Measurements from ENCODE around the gene DARS2. TPM values are rescaled to one million over a fixed set of nuclear protein-coding genes. Genes with fewer than 3 reads are reported as not detected.

Gene DARS2
- total RNA-seq, 1 experiment from 2014 or later = 25.6 TPM

GRCh38 chr1:173856014-173856413, 31.5 kb downstream of the DARS2 start:
- Histone ChIP-seq H3K4me1 (ENCODE audit: control insufficient read depth in 1 of 2, insufficient read depth in 2 of 2, low read length in 2 of 2) (no peaks in the 10 kb centered on the region), H3K27me3 (ENCODE audit: insufficient read depth, low read length) (no peaks in the 10 kb centered on the region), H3K4me3 (replicated peaks in 1 of 2; ENCODE audit: low read depth in 1 of 2, low read length in 2 of 2) (no peak overlapping the region), H3K4me2 (ENCODE audit: low read length) (no peak overlapping the region), H4K20me1 (ENCODE audit: insufficient read depth) (no peaks in the 10 kb centered on the region; the same call in 1 of the 2 replicates), H3K27ac (ENCODE audit: low read depth, low read length) (no peak overlapping the region), H2AFZ (ENCODE audit: low read depth, low read length, poor library complexity, severe bottlenecking) (no peak overlapping the region), H3K9me3 (ENCODE audit: control insufficient read depth in 1 of 2, insufficient read depth in 1 of 2, low read depth in 1 of 2, low read length in 2 of 2) (no peaks in the 10 kb centered on the region), H3K36me3 (ENCODE audit: control insufficient read depth in 1 of 2, insufficient read depth in 2 of 2, low read length in 2 of 2) (peaks cover 3 to 17% of the 10 kb centered on the region in 2 experiments; a peak in 2 of 4 replicates), H3K79me2 (ENCODE audit: insufficient read depth, low read length) (no peaks in the 10 kb centered on the region), H3K9me2 (ENCODE audit: insufficient read depth) (no peaks in the 10 kb centered on the region), H3K9ac (ENCODE audit: low read length) (no peak overlapping the region)
- RAD21 ChIA-PET (ENCODE audit: low non-redundant PET in 1 of 2, low total read pairs in 2 of 2, uncharacterized antibody in 2 of 2, unreplicated experiment in 2 of 2) = no interaction called here
- TF ChIP-seq ZNF274 (IDR thresholded peaks at IDR 0.05; ENCODE audit: low read depth, low read length) = no peak
- TF ChIP-seq CEBPB (IDR thresholded peaks at IDR 0.05; ENCODE audit: low read depth) = no peak
- TF ChIP-seq POLR2AphosphoS5 (IDR thresholded peaks at IDR 0.05; ENCODE audit: low read depth, low read length) = no peak
- no peak for TF ChIP-seq RAD21 (IDR thresholded peaks at IDR 0.05; ENCODE audit: low read depth)
- TF ChIP-seq CTCF (IDR thresholded peaks at IDR 0.05 in 2 of 3, conservative IDR thresholded peaks at IDR 0.05 in 1 of 3; ENCODE audit: borderline replicate concordance in 1 of 3, insufficient read depth in 1 of 3, low read depth in 2 of 3, low read length in 2 of 3) = no peak
- TF ChIP-seq, protein P1, sequence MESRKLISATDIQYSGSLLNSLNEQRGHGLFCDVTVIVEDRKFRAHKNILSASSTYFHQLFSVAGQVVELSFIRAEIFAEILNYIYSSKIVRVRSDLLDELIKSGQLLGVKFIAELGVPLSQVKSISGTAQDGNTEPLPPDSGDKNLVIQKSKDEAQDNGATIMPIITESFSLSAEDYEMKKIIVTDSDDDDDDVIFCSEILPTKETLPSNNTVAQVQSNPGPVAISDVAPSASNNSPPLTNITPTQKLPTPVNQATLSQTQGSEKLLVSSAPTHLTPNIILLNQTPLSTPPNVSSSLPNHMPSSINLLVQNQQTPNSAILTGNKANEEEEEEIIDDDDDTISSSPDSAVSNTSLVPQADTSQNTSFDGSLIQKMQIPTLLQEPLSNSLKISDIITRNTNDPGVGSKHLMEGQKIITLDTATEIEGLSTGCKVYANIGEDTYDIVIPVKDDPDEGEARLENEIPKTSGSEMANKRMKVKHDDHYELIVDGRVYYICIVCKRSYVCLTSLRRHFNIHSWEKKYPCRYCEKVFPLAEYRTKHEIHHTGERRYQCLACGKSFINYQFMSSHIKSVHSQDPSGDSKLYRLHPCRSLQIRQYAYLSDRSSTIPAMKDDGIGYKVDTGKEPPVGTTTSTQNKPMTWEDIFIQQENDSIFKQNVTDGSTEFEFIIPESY (IDR thresholded peaks at IDR 0.05; ENCODE audit: extremely low read depth, insufficient replicate concordance, low read length) = no peak
- TF ChIP-seq MAX (IDR thresholded peaks at IDR 0.05) = no peak
- TF ChIP-seq SRF (IDR thresholded peaks at IDR 0.05; ENCODE audit: low read depth) = no peak
- no peak for TF ChIP-seq SIN3A (IDR thresholded peaks at IDR 0.05; ENCODE audit: low read depth)
- CTCF ChIA-PET = no interaction called here
- POLR2A ChIA-PET = no interaction called here
- intact Hi-C loops (cut with micrococcal nuclease) = no loop called here
- no peak for ATAC-seq
- BruUV-seq (replicated peaks) = no TSS peak
- no peak for DNase-seq (ENCODE audit: low read depth, low spot score)

Data from HCT116 (cell line).